ENCODE results near the gene PEX1.
"Not testable (repeated sequence)": the region's sequence is repeated elsewhere in the genome, so short reads cannot be mapped to it uniquely, and the experiment has no call there.

PEX1 gene

GRCh38 chr7:92528188-92528957 lies at the start of gene PEX1, which contains the start of gene RBM48:
TSS of gene PEX1 (minus strand) at chr7:92528520. CDS start at chr7:92528435, 85 bp downstream.
TSS of gene RBM48 (plus strand) at chr7:92528795. CDS start at chr7:92528814, 19 bp downstream.
- in situ Hi-C loops (cut with MboI; ENCODE audit: low sequenced_read_pairs) = no loop called here

GRCh38 chr7:92576296-92576695 lies 48.0 kb upstream of the PEX1 start:
- in situ Hi-C loops (cut with MboI; ENCODE audit: low sequenced_read_pairs) = no loop called here

GRCh38 chr7:92569137-92569536 lies 40.8 kb upstream of the PEX1 start:
- in situ Hi-C loops (cut with MboI; ENCODE audit: low sequenced_read_pairs) = no loop called here

- in situ Hi-C loops (cut with MboI; ENCODE audit: low sequenced_read_pairs) = no loop called here
Observed at GRCh38 chr7:92567460-92567859, 39.1 kb upstream of the PEX1 start.

DNA sequence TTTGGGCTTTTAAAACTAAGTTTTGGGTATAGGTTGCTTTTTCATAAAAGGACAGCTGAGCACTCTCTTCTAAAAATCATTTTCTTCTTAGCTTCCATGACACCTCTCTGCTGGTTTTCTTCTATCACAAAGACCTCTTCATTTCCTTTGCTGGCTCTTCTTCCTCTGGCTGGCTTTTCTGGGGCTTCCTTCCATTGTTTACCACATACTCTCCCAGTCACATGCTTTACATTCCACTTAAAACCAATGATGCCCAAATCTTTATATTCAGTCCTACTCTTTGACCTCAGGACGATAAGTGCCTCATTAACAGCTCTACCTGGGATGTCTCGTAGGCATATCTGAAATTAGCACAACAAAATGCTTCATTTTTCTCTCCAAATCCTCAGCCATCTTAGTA lies 35.0 kb upstream of the PEX1 start:
- in situ Hi-C loops (cut with MboI; ENCODE audit: low sequenced_read_pairs) = no loop called here

DNA sequence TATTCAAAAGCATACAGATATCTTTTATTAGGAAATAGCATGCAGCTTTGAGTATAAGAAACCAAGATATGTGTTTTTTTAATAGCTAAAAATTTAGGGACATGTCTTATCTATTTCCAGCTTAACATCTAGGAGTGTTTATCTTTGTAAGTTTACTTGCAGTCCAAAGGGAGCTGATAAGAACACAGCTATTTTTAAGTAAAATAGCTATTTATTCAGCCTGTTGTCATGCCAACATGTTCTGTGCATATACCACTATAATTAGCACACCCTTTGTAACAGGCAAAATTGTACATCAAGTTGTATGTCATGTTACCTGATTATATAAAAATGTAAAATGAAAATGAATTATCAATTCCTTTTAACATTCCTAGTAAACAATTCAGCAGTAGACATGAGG lies 32.3 kb upstream of the PEX1 start:
- in situ Hi-C loops (cut with MboI; ENCODE audit: low sequenced_read_pairs) = no loop called here

- in situ Hi-C loops (cut with MboI; ENCODE audit: low sequenced_read_pairs) = no loop called here
Observed at GRCh38 chr7:92557808-92558362, 29.6 kb upstream of the PEX1 start.

DNA sequence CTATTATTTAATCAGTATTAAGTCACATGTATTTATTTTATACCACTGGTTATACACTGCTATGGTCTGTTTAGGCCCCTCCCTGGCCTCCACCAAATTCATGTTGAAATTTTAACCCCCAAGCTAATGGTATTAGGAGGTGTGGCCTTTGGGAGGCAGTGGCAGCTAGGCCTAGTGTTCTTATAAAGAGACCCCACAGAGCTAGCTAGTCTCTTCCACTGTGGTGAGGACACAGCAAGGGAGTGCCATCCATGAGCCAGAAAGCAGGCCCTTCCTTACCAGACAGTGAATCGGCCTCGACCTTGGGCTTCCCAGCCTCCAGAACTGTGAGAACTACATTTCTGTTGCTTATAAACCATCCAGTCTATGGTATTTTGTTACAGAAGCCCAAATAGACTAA lies 28.9 kb upstream of the PEX1 start:
- in situ Hi-C loops (cut with MboI; ENCODE audit: low sequenced_read_pairs) = no loop called here

DNA sequence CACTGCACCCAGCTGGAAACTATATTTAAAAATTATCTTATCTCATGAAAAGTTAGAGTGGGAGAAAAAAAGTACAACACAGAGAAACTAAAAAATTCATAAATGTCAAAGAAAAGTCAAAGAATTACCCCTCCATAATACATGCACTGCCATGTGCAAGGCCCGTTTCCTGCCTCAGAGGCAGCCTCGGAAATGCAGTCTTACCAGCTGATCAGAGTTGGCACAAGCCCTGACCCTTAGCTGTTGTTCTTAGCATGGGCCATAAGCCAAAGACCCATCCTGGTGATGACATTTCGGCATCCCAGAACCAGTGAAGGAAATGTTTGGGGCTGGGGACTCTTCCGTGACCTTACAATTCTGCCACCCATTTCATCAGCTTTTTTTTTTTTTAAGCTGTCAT lies 21.9 kb upstream of the PEX1 start:
- in situ Hi-C loops (cut with MboI; ENCODE audit: low sequenced_read_pairs) = no loop called here

- in situ Hi-C loops (cut with MboI; ENCODE audit: low sequenced_read_pairs) = no loop called here
Observed at GRCh38 chr7:92547579-92547978, 19.3 kb upstream of the PEX1 start.

DNA sequence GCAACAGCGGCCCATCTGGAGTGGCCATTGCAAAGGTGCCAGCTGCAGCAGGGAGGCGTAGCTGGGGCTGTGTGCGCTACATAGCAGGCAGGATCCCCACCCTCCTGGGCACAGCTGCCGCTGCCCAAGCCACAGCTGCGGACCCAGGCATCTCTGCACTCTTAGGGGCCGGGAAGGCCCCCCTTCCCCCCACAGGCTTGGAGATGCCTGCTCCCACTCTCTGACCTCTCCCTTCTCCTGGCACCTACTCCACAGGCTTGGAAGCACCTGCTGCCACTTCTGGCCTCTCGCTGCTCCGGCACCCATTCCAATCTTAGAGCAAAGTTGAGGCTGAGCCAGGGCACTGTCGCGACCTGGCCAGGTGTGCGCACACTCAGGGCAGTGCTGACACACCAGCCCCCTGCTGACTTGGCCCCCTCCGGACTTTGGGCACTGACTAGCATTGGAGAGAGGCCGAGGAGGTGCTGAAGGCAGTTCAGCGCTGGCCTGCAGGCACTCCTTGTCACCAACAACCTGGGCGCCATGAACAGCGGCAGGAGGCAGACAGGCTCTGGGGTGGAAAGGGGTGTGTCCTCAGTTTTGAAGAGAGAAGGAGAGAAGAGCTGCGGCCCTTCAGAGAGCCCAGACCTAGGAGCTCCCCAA lies 18.7 kb upstream of the PEX1 start:
- in situ Hi-C loops (cut with MboI; ENCODE audit: low sequenced_read_pairs) = no loop called here

- in situ Hi-C loops (cut with MboI; ENCODE audit: low sequenced_read_pairs) = not testable (repeated sequence)
Observed at GRCh38 chr7:92545116-92545515, 16.8 kb upstream of the PEX1 start.

DNA sequence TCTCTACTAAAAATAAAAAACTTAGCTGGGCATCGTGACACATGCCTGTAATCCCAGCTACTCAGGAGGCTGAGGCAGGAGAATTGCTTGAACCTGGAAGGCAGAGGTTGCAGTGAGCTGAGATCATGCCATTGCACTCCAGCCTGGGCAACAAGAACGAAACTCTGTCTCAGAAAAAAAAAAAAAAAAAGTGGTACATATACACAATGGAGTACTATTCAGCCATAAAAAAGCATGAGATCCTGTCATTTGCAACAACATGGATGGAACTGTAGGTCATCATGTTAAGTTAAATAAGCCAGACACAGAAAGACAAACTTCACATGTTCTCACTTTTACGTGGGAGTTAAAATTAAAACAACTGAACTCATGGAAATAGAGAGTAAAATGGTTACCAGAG lies 15.2 kb upstream of the PEX1 start:
- in situ Hi-C loops (cut with MboI; ENCODE audit: low sequenced_read_pairs) = not testable (repeated sequence)

- in situ Hi-C loops (cut with MboI; ENCODE audit: low sequenced_read_pairs) = no loop called here
Observed at GRCh38 chr7:92534572-92534971, 6.3 kb upstream of the PEX1 start.

- in situ Hi-C loops (cut with MboI; ENCODE audit: low sequenced_read_pairs) = no loop called here
Observed at GRCh38 chr7:92528958-92529264, 591 bp upstream of the PEX1 start.

DNA sequence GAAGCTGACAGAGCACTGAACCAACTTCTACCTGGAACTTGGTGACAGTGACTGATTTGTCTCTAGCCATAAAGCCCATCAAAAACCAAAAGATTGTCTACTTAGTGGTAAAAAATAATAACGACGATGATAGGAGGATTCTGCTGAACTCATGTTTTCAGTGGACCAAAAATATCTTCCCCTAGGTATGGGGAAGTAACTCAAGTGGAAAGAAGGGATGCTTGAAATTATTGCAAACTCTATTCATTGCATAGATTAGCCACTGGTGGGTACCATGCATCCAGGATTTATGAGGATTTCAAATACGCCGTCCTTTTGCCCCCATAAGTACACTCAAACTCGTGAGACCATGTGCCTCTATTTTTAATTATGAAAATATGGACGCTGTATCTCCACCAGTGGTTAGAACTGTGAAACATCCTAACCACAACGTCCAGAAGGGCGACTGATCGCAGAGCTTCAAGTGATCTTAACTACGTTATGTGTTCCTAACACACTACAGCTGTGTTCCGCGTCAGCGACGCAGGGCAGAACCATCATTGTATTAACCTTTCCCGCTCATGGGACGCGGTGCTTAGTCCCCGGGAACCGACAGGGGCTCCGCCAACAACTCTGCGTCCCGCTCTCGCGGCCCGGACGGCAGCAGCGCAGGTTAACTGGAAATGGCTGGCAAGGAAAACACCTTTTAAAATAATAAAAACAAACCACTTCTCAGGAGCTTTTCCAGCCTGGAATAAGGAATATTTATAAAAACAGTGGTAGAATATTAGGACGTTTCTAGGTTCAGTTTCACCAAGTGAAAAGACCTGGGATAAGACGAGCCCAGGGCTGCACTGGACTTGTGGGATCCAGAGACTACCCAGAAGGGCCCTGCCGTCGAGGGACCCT lies 776 bp downstream of the PEX1 start:
- in situ Hi-C loops (cut with MboI; ENCODE audit: low sequenced_read_pairs) = no loop called here

DNA sequence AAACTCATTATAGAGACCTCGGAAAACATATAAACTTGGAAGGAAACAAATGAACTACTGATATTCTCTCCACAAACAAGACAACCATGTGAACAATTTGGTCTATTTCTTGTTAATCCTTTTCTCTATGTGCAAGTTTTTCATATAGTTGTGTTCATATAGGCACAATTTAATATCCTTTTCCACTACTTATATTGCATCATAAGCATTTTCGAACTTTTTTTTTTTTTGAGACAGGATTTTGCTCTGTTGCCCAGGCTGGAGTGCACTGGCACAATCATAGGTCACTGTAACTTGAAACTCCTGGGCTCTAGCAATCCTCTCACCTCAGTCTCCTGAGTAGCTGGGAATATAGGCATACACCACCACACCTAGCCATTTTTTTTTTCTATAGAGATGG lies 5.2 kb downstream of the PEX1 start:
- in situ Hi-C loops (cut with MboI; ENCODE audit: low sequenced_read_pairs) = no loop called here

DNA sequence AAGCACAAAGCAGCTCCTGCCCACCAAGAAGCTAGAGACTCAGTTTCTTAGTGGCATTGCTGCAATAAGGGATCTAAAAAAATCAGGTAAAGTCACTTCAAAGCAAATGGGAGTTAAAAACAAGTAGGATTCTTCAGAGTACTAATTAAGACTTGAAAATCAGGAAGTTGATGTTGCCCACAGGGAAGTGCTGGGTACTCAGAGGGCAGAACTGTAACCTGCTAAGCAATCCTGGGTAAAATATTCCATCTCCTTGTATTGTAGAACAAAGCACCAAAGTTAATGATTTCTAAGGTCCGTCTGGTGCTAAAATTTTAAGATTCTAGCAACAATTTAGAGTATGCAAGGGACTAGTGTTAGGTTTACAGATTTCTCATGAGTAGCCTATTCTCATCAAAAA lies 8.3 kb downstream of the PEX1 start:
- in situ Hi-C loops (cut with MboI; ENCODE audit: low sequenced_read_pairs) = no loop called here

DNA sequence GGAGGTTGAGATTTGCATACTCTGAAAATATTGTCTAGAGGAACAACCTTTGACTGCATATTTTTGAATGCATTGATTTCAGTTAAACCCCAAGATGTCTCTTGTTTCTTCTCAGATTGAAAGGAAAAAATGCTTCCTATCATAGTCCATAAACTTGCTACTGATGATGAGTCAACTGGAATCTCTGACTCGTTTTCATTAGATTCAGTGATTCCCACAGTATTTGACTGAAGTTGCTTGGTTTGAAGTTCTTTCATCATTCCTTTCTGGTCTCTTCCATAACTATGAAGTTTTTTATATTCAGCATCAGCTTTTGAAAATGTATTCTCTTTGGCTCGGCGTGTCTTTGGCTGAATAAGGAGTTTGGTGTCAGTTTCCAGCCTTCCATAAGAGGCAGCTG lies 10.7 kb downstream of the PEX1 start:
- in situ Hi-C loops (cut with MboI; ENCODE audit: low sequenced_read_pairs) = no loop called here

DNA sequence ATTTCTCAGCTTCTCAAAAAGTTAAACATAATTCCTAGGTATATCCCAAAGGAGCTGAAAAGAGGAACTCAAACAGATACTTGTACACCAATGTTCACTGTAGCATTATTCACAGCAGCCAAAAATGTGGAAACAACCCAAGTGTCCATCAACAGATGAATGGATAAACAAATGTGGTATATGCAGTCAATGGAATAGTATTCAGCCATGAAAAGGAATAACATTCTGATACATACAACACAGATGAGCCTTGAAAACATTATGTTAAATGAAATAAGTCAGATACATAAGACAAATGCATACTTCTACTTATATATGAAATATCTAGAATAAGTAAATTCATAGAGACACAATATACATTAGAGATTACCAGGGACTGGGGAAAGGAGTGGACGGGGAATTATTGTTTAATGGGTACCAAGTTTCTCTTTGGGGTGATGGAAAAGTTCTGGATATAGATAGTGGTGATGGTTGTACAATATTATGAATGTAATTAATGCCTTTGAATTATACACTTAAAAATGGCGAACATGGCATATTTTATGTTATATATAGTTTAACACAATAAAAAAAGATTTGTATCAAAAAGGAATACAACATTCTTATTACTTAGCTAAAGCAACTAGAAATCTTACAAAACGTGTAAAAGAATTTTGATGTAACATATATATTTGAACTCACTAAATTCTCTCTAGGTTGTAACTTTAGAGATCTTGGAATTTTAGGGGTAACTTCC lies 15.0 kb downstream of the PEX1 start:
- in situ Hi-C loops (cut with MboI; ENCODE audit: low sequenced_read_pairs) = no loop called here

DNA sequence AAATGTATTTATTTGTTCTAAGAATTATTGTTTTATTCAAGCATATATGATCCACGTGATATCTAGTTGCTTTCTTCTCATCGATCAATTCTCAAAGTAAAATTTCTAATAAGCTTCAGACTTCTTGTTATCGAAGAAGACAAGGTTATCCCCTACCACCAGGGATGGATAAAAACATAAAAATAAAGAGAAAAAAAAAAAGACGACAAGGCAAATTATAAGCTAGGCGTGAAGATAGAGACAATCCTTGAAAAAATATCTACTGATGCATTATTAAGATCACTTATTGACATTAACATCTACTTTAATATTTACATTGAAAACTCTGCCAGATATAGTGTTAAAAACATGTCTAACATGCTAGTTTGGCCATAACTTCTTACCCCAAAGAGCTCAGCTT lies 19.4 kb downstream of the PEX1 start:
- in situ Hi-C loops (cut with MboI; ENCODE audit: low sequenced_read_pairs) = no loop called here

Measured in HL-60/S4 treated with retinoic acid at 250 ng/mL for 4 days and 3 days (cell line).